DND-41 (cell line): ENCODE measurements around the gene TRMT112.
A peak's percentile ranks its signal among the peaks of the same experiment; 100 is the strongest.

ENCODE experiments used
- ATAC-seq: fragments of 200-7000 bp; cut with Tn5 transposase; 3 replicates; pipeline ENCODE4 v1.9.1; 2021; ENCODE audit warnings: low read depth; ENCODE audit not compliant: insufficient read depth
- DNase-seq: peaks from one replicate; pipeline ENCODE4 v3.0.0-alpha.2; 2020
- H2AFZ ChIP-seq: 2 replicates; pipeline ENCODE4 v1.6.0; 2012; ENCODE audit warnings: low read depth, low read length
- H3K27ac ChIP-seq: 2 replicates; pipeline ENCODE4 v1.5.1; 2012; ENCODE audit warnings: low read length, inconsistent platforms
- H3K27me3 ChIP-seq: fragments of 200-600 bp; sonication (generic); 2 replicates; pipeline ENCODE4 v1.6.0; 2012; ENCODE audit warnings: low read length, mild to moderate bottlenecking, inconsistent platforms; ENCODE audit not compliant: insufficient read depth, poor library complexity
- H3K36me3 ChIP-seq: 2 replicates; pipeline ENCODE4 v1.5.1; 2012; ENCODE audit warnings: low read length, inconsistent platforms; ENCODE audit not compliant: insufficient read depth
- H3K4me1 ChIP-seq: 2 replicates; pipeline ENCODE4 v1.5.1; 2012; ENCODE audit warnings: mild to moderate bottlenecking, low read length; ENCODE audit not compliant: insufficient read depth
- H3K4me2 ChIP-seq: 2 replicates; pipeline ENCODE4 v1.6.0; 2012; ENCODE audit warnings: mild to moderate bottlenecking, moderate library complexity, low read length, inconsistent platforms; ENCODE audit not compliant: insufficient read depth
- H3K4me3 ChIP-seq, 2 experiments: fragments of 200-600 bp in 1 of 2; shearing (Covaris generic) in 1 of 2; 2 replicates each; pipeline ENCODE4 v1.5.1; 2012 to 2016; ENCODE audit warnings: inconsistent platforms in 2 of 2, low read length in 2 of 2, mild to moderate bottlenecking in 2 of 2, low read depth in 1 of 2, moderate library complexity in 1 of 2
- H3K79me2 ChIP-seq: 2 replicates; pipeline ENCODE4 v1.6.0; 2012; ENCODE audit warnings: low read length, inconsistent platforms; ENCODE audit not compliant: insufficient read depth
- H3K9ac ChIP-seq: 2 replicates; pipeline ENCODE4 v1.6.0; 2012; ENCODE audit warnings: low read depth, mild to moderate bottlenecking, inconsistent platforms, low read length, moderate library complexity
- H3K9me3 ChIP-seq: 2 replicates; pipeline ENCODE4 v1.5.1; 2012; ENCODE audit warnings: low read length, moderate library complexity, mild to moderate bottlenecking, inconsistent platforms; ENCODE audit not compliant: insufficient read depth, severe bottlenecking
- H4K20me1 ChIP-seq: 2 replicates; pipeline ENCODE4 v1.6.0; 2012; ENCODE audit warnings: low read length; ENCODE audit not compliant: insufficient read depth
- EZH2 ChIP-seq: IDR thresholded peaks from 3 replicates; pipeline ENCODE4 v1.6.1; 2012; ENCODE audit warnings: borderline replicate concordance, low read depth, mild to moderate bottlenecking, moderate library complexity, low read length, inconsistent platforms; ENCODE audit not compliant: severe bottlenecking
- TF ChIP-seq, protein P1 (sequence below): IDR thresholded peaks from 2 replicates; pipeline ENCODE4 v1.5.1; 2012; ENCODE audit warnings: borderline replicate concordance, low read length, moderate library complexity, mild to moderate bottlenecking; ENCODE audit not compliant: poor library complexity, severe bottlenecking; ENCODE audit errors: extremely low read depth

TRMT112 gene

GRCh38 chr11:64306876-64307622 is 10.3 kb downstream of the TRMT112 start:
- H3K4me2 ChIP-seq, result peak overlapping the region; percentile 91
- no peaks in the 10 kb centered on the region for H3K27me3 ChIP-seq
- no peak for ATAC-seq
- no peaks in the 10 kb centered on the region for H3K9me3 ChIP-seq
- peaks cover 41% of the 10 kb centered on the region for H3K79me2 ChIP-seq
- H3K9ac ChIP-seq, result peak overlapping the region; percentile 64
- H2AFZ ChIP-seq, result no peak overlapping the region
- peaks cover 24% of the 10 kb centered on the region for H4K20me1 ChIP-seq
- H3K27ac ChIP-seq, result peak overlapping the region; percentile 66
- peak overlapping the region; percentile 75 to 76; a peak in 3 of 4 replicates for H3K4me3 ChIP-seq
- TF ChIP-seq EZH2, result no peak
- TF ChIP-seq, protein P1, sequence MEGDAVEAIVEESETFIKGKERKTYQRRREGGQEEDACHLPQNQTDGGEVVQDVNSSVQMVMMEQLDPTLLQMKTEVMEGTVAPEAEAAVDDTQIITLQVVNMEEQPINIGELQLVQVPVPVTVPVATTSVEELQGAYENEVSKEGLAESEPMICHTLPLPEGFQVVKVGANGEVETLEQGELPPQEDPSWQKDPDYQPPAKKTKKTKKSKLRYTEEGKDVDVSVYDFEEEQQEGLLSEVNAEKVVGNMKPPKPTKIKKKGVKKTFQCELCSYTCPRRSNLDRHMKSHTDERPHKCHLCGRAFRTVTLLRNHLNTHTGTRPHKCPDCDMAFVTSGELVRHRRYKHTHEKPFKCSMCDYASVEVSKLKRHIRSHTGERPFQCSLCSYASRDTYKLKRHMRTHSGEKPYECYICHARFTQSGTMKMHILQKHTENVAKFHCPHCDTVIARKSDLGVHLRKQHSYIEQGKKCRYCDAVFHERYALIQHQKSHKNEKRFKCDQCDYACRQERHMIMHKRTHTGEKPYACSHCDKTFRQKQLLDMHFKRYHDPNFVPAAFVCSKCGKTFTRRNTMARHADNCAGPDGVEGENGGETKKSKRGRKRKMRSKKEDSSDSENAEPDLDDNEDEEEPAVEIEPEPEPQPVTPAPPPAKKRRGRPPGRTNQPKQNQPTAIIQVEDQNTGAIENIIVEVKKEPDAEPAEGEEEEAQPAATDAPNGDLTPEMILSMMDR, result no peak
- H3K4me1 ChIP-seq, result peaks cover 34% of the 10 kb centered on the region
- peaks cover 19% of the 10 kb centered on the region for H3K36me3 ChIP-seq
- DNase-seq, result no peak

- H3K27ac ChIP-seq, result peak overlapping the region; percentile 66
- peaks cover 34% of the 10 kb centered on the region for H3K4me1 ChIP-seq
- no peaks in the 10 kb centered on the region for H3K9me3 ChIP-seq
- TF ChIP-seq, protein P1, result no peak
- TF ChIP-seq EZH2, result no peak
- ATAC-seq (no peak), DNase-seq (no peak)
- no peaks in the 10 kb centered on the region for H3K27me3 ChIP-seq
- peaks cover 19% of the 10 kb centered on the region for H3K36me3 ChIP-seq
- H3K4me2 ChIP-seq, result peak overlapping the region; percentile 91
- H3K4me3 ChIP-seq, result peak overlapping the region; percentile 75 to 76
- peaks cover 24% of the 10 kb centered on the region for H4K20me1 ChIP-seq
- peak overlapping the region; percentile 64 for H3K9ac ChIP-seq
- H3K79me2 ChIP-seq, result peaks cover 41% of the 10 kb centered on the region
- H2AFZ ChIP-seq, result peak overlapping the region; percentile 70
Measured at GRCh38 chr11:64306563-64306875, 10.8 kb downstream of the TRMT112 start.

DNA sequence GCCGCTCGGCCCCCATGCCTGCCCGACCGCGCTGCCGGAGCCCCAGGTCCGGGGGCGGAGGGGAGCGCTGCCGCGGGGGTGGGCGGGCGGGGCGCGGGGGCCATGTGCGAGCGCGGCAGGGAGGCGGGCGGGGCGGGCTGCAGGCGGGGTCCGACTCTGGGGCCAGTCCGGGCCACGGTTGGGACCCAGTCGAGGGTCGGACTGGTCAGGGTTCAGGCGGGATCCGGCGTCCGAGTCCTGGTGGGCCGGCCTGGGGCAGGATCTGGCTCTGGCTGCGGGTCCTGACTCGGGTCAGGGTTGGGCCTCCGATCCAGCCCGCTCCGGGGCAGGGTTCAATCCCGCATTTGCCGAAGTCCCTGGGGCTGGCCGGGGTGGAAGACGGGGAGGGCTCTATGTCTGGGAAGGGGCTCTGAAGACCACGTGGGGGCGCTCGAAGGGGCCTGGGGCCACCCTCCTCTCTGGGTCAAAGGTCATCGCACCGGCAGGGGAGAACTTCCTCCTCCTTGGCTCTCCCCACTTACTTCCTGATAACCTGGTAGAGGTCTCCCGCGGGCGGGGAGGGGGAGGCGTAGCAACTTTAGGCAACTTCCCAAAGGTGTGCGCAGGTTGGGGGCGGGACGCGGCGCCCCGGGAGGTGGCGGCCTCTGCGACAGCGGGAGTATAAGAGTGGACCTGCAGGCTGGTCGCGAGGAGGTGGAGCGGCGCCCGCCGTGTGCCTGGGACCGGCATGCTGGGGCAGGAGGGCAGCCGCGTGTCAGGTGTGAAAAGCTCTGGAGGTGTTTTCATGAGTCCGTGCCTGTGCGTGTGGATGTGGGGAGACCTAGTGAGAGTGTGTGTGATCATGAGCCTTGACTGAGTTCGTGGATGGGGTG is 11.4 kb downstream of the TRMT112 start:
- peaks cover 37% of the 10 kb centered on the region for H3K79me2 ChIP-seq
- peaks cover 38% of the 10 kb centered on the region for H3K4me1 ChIP-seq
- H3K4me3 ChIP-seq, result peak overlapping the region; percentile 75 to 76
- H3K36me3 ChIP-seq, result peaks cover 17% of the 10 kb centered on the region
- H3K27me3 ChIP-seq, result no peaks in the 10 kb centered on the region
- peak overlapping the region; percentile 91 for H3K4me2 ChIP-seq
- peak overlapping the region; percentile 66 for H3K27ac ChIP-seq
- no peak for TF ChIP-seq EZH2
- TF ChIP-seq, protein P1, result peak; percentile 66
- peak overlapping the region; percentile 70 for H2AFZ ChIP-seq
- H4K20me1 ChIP-seq, result peaks cover 22% of the 10 kb centered on the region
- no peaks in the 10 kb centered on the region for H3K9me3 ChIP-seq
- ATAC-seq, result peak; percentile 41
- DNase-seq, result peak; percentile 85
- H3K9ac ChIP-seq, result peak overlapping the region; percentile 64
